GM12878 (cell line): ENCODE data around the gene RNF112. TPM values are rescaled to one million over a fixed set of nuclear protein-coding genes. Genes with fewer than 3 reads are reported as not detected.

Experiments used
- ATAC-seq: fragments of 200-7000 bp; cut with Tn5 transposase; 3 replicates; pipeline ENCODE4 v1.9.1; 2020; ENCODE audit warnings: mild to moderate bottlenecking, moderate library complexity
- BruUV-seq: library from RNA; stranded (reverse); fragments of 400-500 nt; replicated peaks from 2 replicates; lab custom pipeline; 2021; lab: Mats Ljungman, UMichigan
- CTCF ChIA-PET: fragments of 300-600 bp; sonication (Branson Sonifier 250); formaldehyde crosslinking; extraction: SDS; loops from one replicate; lab custom pipeline; 2021; ENCODE audit warnings: inconsistent platforms; lab: Yijun Ruan, JAX
- POLR2A ChIA-PET: fragments of 350-600 bp; formaldehyde crosslinking; extraction: SDS; loops from one replicate; lab custom pipeline; 2021; ENCODE audit warnings: inconsistent platforms; lab: Charles Lee
- RAD21 ChIA-PET: fragments of 300-600 bp; sonication (Branson Sonifier 250); formaldehyde crosslinking; loops from one replicate; lab custom pipeline; 2023; ENCODE audit warnings: antibody characterized with exemption; ENCODE audit not compliant: unreplicated experiment; lab: Charles Lee
- SMC1A ChIA-PET: fragments of 300-600 bp; sonication (Branson Sonifier 250); formaldehyde crosslinking; loops from one replicate; lab custom pipeline; 2023; ENCODE audit not compliant: unreplicated experiment, uncharacterized antibody; lab: Charles Lee
- DNase-seq: peaks from one replicate; pipeline ENCODE4 v3.0.0-alpha.2; 2011; ENCODE audit warnings: low read depth, low spot score
- FAIRE-seq: peaks from 3 replicates; lab custom pipeline; 2011; peaks lifted over from hg19 to GRCh38; lab: Jason Lieb, UNC
- H2AFZ ChIP-seq: 2 replicates; pipeline ENCODE4 v1.6.0; 2011; ENCODE audit warnings: low read depth, low read length, control low read depth; ENCODE audit not compliant: control insufficient read depth
- H3K27ac ChIP-seq: 2 replicates; pipeline ENCODE4 v1.5.1; 2011; ENCODE audit warnings: control low read depth; ENCODE audit not compliant: control insufficient read depth, insufficient read depth
- H3K27me3 ChIP-seq, 2 experiments: replicated peaks in 1 of 2; 2 replicates each; pipeline versions ENCODE4 v1.6.0 to v1.6.1; 2011; ENCODE audit warnings: low read length in 1 of 2; ENCODE audit not compliant: control insufficient read depth in 2 of 2, insufficient read depth in 2 of 2
- H3K36me3 ChIP-seq, 2 experiments: 2 replicates each; pipeline ENCODE4 v1.5.1; 2011; ENCODE audit warnings: low read length in 1 of 2; ENCODE audit not compliant: control insufficient read depth in 2 of 2, insufficient read depth in 2 of 2
- H3K4me1 ChIP-seq: 2 replicates; pipeline ENCODE4 v1.6.1; 2011; ENCODE audit warnings: mild to moderate bottlenecking, low read length, moderate library complexity, mixed read lengths; ENCODE audit not compliant: control insufficient read depth, insufficient read depth
- H3K4me2 ChIP-seq: 2 replicates; pipeline ENCODE4 v1.6.0; 2011; ENCODE audit warnings: control low read depth; ENCODE audit not compliant: control insufficient read depth, insufficient read depth
- H3K4me3 ChIP-seq: fragments of 200-600 bp; sonication (generic); 2 replicates; pipeline ENCODE4 v1.5.1; 2016
- H3K79me2 ChIP-seq: 2 replicates; pipeline ENCODE4 v1.6.0; 2011; ENCODE audit warnings: low read length; ENCODE audit not compliant: control insufficient read depth, insufficient read depth
- H3K9ac ChIP-seq: 2 replicates; pipeline ENCODE4 v1.8.0; 2011; ENCODE audit warnings: low read length, control low read depth, mixed read lengths; ENCODE audit not compliant: control insufficient read depth, insufficient read depth
- H3K9me3 ChIP-seq: replicated peaks from 3 replicates; pipeline ENCODE4 v1.5.1; 2011; ENCODE audit warnings: mild to moderate bottlenecking, low read length; ENCODE audit not compliant: control insufficient read depth, insufficient read depth
- H4K20me1 ChIP-seq: 2 replicates; pipeline ENCODE4 v1.6.0; 2011; ENCODE audit not compliant: control insufficient read depth, insufficient read depth
- CEBPB ChIP-seq, 2 experiments: fragments of 150-350 bp in 1 of 2; IDR thresholded peaks; 2 replicates each; pipeline ENCODE4 v1.6.1; 2012 to 2014; ENCODE audit warnings: low read depth in 2 of 2, low read length in 2 of 2, borderline replicate concordance in 1 of 2, inconsistent platforms in 1 of 2
- HDAC6 ChIP-seq: fragments of 200-600 bp; sonication (generic); IDR thresholded peaks from one replicate; pipeline ENCODE4 v1.8.0; 2017; ENCODE audit warnings: antibody characterized with exemption; ENCODE audit not compliant: unreplicated experiment
- HDGF ChIP-seq: fragments of 450-650 bp; IDR thresholded peaks from 2 replicates; pipeline ENCODE4 v1.6.1; 2016; ENCODE audit warnings: antibody characterized with exemption
- LARP7 ChIP-seq: fragments of 450-650 bp; IDR thresholded peaks from 2 replicates; pipeline ENCODE4 v1.6.1; 2017; ENCODE audit warnings: mild to moderate bottlenecking
- MXI1 ChIP-seq: fragments of 150-350 bp; IDR thresholded peaks from 2 replicates; pipeline ENCODE4 v1.6.1; 2011; ENCODE audit warnings: low read depth, mild to moderate bottlenecking, inconsistent platforms, low read length, improper control_type of control experiment
- RB1 ChIP-seq: fragments of 450-650 bp; formaldehyde crosslinking; IDR thresholded peaks from 2 replicates; pipeline ENCODE4 v1.6.1; 2017; ENCODE audit warnings: mild to moderate bottlenecking, borderline replicate concordance
- RFX5 ChIP-seq: IDR thresholded peaks from 2 replicates; pipeline ENCODE4 v1.6.1; 2011; ENCODE audit warnings: low read depth, low read length, improper control_type of control experiment
- SMAD5 ChIP-seq: IDR thresholded peaks from 2 replicates; pipeline ENCODE4 v1.6.1; 2016; ENCODE audit warnings: antibody characterized with exemption, low read depth
- TAF1 ChIP-seq: IDR thresholded peaks from 2 replicates; pipeline ENCODE4 v1.6.1; 2011; ENCODE audit warnings: mild to moderate bottlenecking, low read depth, low read length, borderline replicate concordance
- TCF12 ChIP-seq: IDR thresholded peaks from 2 replicates; pipeline ENCODE4 v1.6.1; 2011; ENCODE audit warnings: low read depth, mild to moderate bottlenecking, low read length
- WGBS: methylation state at CpG from one replicate; pipeline ENCODE4 v1.1.6; 2016; ENCODE audit warnings: low lambda C conversion rate; ENCODE audit not compliant: insufficient replicate concordance, insufficient coverage; ENCODE audit errors: missing lambda C conversion rate; 5-methylcytosine and 5-hydroxymethylcytosine counted together
- in situ Hi-C: fragments of 300-500 bp; cut with MboI; formaldehyde crosslinking; loops from 9 replicates; pipeline ENCODE4 v1.14.3; 2018; ENCODE audit warnings: mixed read lengths
- intact Hi-C: fragments of 100-400 bp; cut with micrococcal nuclease; formaldehyde crosslinking; loops from one replicate; pipeline ENCODE4 v1.14.2; 2022; ENCODE audit not compliant: unreplicated experiment
- polyA plus RNA-seq, 11 experiments: library from polyadenylated mRNA; depleted of rRNA in 4 of 11; unstranded in 6 of 11; stranded (reverse) in 5 of 11; fragments of >200 nt; fragmentation: Nextera tagmentation in 4 of 11; fragmentation: Illumina TruSeq in 1 of 11; extraction: Ambion mirVana in 4 of 11; extraction: Trizol in 1 of 11; gene quantifications; 1 replicate in 1 of 11; 2 replicates in 10 of 11; pipeline versions ENCODE4 v1.2.1 to v1.2.3, GENCODE V29; 2011 to 2016; ENCODE audit warnings: inconsistent platforms in 2 of 11, missing spikeins in 2 of 11, low read depth in 1 of 11
- total RNA-seq, 4 experiments: library from RNA; depleted of rRNA in 3 of 4; stranded (reverse); fragments of >200 nt in 3 of 4; fragmentation: Illumina TruSeq in 1 of 4; extraction: Trizol in 1 of 4; gene quantifications; 2 replicates each; pipeline versions ENCODE4 v1.2.1 to v1.2.3, GENCODE V29; 2013 to 2021
- TF ChIP-seq, protein P1 (sequence below): fragments of 450-650 bp; IDR thresholded peaks from 2 replicates; pipeline ENCODE4 v1.6.1; 2014; ENCODE audit warnings: mild to moderate bottlenecking
- TF ChIP-seq, protein P2 (sequence below): fragments of 450-650 bp; conservative IDR thresholded peaks from 2 replicates; pipeline ENCODE4 v1.6.1; 2017; ENCODE audit warnings: mild to moderate bottlenecking, moderate library complexity
- TF ChIP-seq, protein P3 (sequence below): fragments of 450-650 bp; IDR thresholded peaks from 2 replicates; pipeline ENCODE4 v1.6.1; 2018; ENCODE audit warnings: borderline replicate concordance, mild to moderate bottlenecking; ENCODE audit not compliant: partially characterized antibody

RNF112 gene
- total and polyA plus RNA-seq, 10 of the 15 experiments (the other 5 are each of a cell fraction or from before 2014, with no cell fraction given) = not detected

DNA sequence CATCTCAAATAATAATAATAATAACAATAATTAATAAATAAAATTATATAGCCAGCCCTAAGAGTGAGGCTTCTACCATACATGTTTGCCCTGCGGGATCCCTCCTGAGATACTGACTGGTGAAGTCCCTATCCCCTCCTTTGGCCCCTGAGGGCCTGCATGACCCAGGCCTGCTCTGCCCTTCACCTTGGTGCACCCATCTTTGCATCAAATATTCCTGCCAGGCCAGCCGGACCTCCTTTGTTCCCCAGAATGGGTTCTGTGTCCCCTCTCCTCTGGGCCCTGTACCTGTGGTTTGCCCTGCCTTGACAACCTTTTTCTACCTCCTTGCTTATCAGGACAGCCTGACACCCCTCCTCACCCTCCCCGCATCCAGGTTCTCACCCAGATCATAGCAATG, 2.0 kb upstream of the RNF112 start:
- CTCF ChIA-PET = no interaction called here
- H2AFZ ChIP-seq = no peak overlapping the region
- 36% methylated on average over 3 of the region's 3 CpGs for WGBS

More for the DNA sequence above, 2.0 kb upstream of the RNF112 start:
- H3K4me1 ChIP-seq = no peaks in the 10 kb centered on the region
- H3K9me3 ChIP-seq = no peaks in the 10 kb centered on the region
- ATAC-seq (no peak), DNase-seq (no peak), FAIRE-seq (no peak)
- POLR2A ChIA-PET = interaction anchor here (1.1 kb wide), 1 partner anchor 12 kb away, joined by 4 read pairs; no protein-coding TSS in a partner anchor
- no peak overlapping the region for H3K27ac ChIP-seq
- TF ChIP-seq CEBPB (IDR thresholded peaks at IDR 0.05; ENCODE audit: borderline replicate concordance in 1 of 2, low read depth in 2 of 2, low read length in 2 of 2) = no peak
- TF ChIP-seq HDGF = no peak
- no peak for TF ChIP-seq LARP7
- TF ChIP-seq, protein P1, sequence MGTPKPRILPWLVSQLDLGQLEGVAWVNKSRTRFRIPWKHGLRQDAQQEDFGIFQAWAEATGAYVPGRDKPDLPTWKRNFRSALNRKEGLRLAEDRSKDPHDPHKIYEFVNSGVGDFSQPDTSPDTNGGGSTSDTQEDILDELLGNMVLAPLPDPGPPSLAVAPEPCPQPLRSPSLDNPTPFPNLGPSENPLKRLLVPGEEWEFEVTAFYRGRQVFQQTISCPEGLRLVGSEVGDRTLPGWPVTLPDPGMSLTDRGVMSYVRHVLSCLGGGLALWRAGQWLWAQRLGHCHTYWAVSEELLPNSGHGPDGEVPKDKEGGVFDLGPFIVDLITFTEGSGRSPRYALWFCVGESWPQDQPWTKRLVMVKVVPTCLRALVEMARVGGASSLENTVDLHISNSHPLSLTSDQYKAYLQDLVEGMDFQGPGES = no peak
- TF ChIP-seq, protein P2, sequence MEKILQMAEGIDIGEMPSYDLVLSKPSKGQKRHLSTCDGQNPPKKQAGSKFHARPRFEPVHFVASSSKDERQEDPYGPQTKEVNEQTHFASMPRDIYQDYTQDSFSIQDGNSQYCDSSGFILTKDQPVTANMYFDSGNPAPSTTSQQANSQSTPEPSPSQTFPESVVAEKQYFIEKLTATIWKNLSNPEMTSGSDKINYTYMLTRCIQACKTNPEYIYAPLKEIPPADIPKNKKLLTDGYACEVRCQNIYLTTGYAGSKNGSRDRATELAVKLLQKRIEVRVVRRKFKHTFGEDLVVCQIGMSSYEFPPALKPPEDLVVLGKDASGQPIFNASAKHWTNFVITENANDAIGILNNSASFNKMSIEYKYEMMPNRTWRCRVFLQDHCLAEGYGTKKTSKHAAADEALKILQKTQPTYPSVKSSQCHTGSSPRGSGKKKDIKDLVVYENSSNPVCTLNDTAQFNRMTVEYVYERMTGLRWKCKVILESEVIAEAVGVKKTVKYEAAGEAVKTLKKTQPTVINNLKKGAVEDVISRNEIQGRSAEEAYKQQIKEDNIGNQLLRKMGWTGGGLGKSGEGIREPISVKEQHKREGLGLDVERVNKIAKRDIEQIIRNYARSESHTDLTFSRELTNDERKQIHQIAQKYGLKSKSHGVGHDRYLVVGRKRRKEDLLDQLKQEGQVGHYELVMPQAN = no peak
- TF ChIP-seq, protein P3, sequence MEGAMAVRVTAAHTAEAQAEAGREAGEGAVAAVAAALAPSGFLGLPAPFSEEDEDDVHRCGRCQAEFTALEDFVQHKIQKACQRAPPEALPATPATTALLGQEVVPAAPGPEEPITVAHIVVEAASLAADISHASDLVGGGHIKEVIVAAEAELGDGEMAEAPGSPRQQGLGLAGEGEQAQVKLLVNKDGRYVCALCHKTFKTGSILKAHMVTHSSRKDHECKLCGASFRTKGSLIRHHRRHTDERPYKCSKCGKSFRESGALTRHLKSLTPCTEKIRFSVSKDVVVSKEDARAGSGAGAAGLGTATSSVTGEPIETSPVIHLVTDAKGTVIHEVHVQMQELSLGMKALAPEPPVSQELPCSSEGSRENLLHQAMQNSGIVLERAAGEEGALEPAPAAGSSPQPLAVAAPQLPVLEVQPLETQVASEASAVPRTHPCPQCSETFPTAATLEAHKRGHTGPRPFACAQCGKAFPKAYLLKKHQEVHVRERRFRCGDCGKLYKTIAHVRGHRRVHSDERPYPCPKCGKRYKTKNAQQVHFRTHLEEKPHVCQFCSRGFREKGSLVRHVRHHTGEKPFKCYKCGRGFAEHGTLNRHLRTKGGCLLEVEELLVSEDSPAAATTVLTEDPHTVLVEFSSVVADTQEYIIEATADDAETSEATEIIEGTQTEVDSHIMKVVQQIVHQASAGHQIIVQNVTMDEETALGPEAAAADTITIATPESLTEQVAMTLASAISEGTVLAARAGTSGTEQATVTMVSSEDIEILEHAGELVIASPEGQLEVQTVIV = no peak
- TF ChIP-seq TAF1 = no peak
- no peak for TF ChIP-seq SMAD5
- TF ChIP-seq MXI1 = no peak
- TF ChIP-seq RB1 = no peak
- TF ChIP-seq HDAC6 = no peak
- TF ChIP-seq RFX5 = no peak
- TF ChIP-seq TCF12 = no peak
- no peak overlapping the region for H3K9ac ChIP-seq
- BruUV-seq = no TSS peak
- SMC1A ChIA-PET = no interaction called here
- H4K20me1 ChIP-seq = no peaks in the 10 kb centered on the region
- RAD21 ChIA-PET = no interaction called here
- peaks cover 1 to 3% of the 10 kb centered on the region in 2 experiments for H3K27me3 ChIP-seq
- no peak overlapping the region for H3K4me3 ChIP-seq
- H3K79me2 ChIP-seq = no peaks in the 10 kb centered on the region
- H3K36me3 ChIP-seq = no peaks in the 10 kb centered on the region
- in situ Hi-C loops (no loop called here), intact Hi-C loops (no loop called here)
- H3K4me2 ChIP-seq = no peak overlapping the region
